NCI-H128 (cell line): ENCODE data around the gene FBP2.
A peak's percentile ranks its signal among the peaks of the same experiment; 100 is the strongest.
"Not testable (repeated sequence)": the region's sequence is repeated elsewhere in the genome, so short reads cannot be mapped to it uniquely, and the experiment has no call there.

ENCODE experiments used
- DNase-seq: peaks from one replicate; lab custom pipeline; 2025; ENCODE audit not compliant: unreplicated experiment; lab: John Stamatoyannopoulos, UW

The FBP2 gene

GRCh38 chr9:94564279-94564678 lies 29.3 kb downstream of the FBP2 start:
- DNase-seq = not testable (repeated sequence)

- no peak for DNase-seq
These were observed 30.1 kb downstream of the FBP2 start for GRCh38 chr9:94563548-94563947.

GRCh38 chr9:94560237-94560636 lies 33.4 kb downstream of the FBP2 start:
- DNase-seq = no peak

- no peak for DNase-seq
These were observed 36.2 kb downstream of the FBP2 start for GRCh38 chr9:94557376-94557775.

- DNase-seq = peak; percentile 72
These were observed 38.9 kb downstream of the FBP2 start, which contains the start of gene PCAT7 for GRCh38 chr9:94554439-94555331. Gene PCAT7 (plus strand): TSS chr9:94555083.

GRCh38 chr9:94554078-94554438 lies 39.6 kb downstream of the FBP2 start:
- DNase-seq = no peak

GRCh38 chr9:94553029-94553938 lies 40.3 kb downstream of the FBP2 start:
- DNase-seq = peak; percentile 32

- no peak for DNase-seq
These were observed 47.7 kb downstream of the FBP2 start for GRCh38 chr9:94545940-94546339.

- not testable (repeated sequence) for DNase-seq
These were observed 49.3 kb downstream of the FBP2 start for GRCh38 chr9:94544335-94544734.

GRCh38 chr9:94538908-94539307 lies 54.7 kb downstream of the FBP2 start:
- no peak for DNase-seq

GRCh38 chr9:94534901-94535300 lies 58.7 kb downstream of the FBP2 start:
- no peak for DNase-seq

GRCh38 chr9:94533601-94534000 lies 60.0 kb downstream of the FBP2 start:
- no peak for DNase-seq

GRCh38 chr9:94533155-94533554 lies 60.5 kb downstream of the FBP2 start:
- no peak for DNase-seq

- no peak for DNase-seq
These were observed 64.7 kb downstream of the FBP2 start for GRCh38 chr9:94528886-94529285.

- no peak for DNase-seq
These were observed 66.7 kb downstream of the FBP2 start for GRCh38 chr9:94526951-94527350.

GRCh38 chr9:94526271-94526670 lies 67.4 kb downstream of the FBP2 start:
- no peak for DNase-seq

GRCh38 chr9:94525396-94526035 lies 68.1 kb downstream of the FBP2 start:
- DNase-seq = no peak

GRCh38 chr9:94517254-94517653 lies 76.4 kb downstream of the FBP2 start:
- no peak for DNase-seq

- DNase-seq = no peak
These were observed 78.9 kb downstream of the FBP2 start for GRCh38 chr9:94514722-94515121.

GRCh38 chr9:94511955-94512265 lies 81.7 kb downstream of the FBP2 start:
- no peak for DNase-seq

- no peak for DNase-seq
These were observed 82.3 kb downstream of the FBP2 start for GRCh38 chr9:94511134-94511954.
